RPMI8226 (cell line): ENCODE data around the gene ERN1.

ENCODE experiments used
- DNase-seq: peaks from one replicate; pipeline ENCODE4 v3.0.0-alpha.2; 2015

Gene ERN1

DNA sequence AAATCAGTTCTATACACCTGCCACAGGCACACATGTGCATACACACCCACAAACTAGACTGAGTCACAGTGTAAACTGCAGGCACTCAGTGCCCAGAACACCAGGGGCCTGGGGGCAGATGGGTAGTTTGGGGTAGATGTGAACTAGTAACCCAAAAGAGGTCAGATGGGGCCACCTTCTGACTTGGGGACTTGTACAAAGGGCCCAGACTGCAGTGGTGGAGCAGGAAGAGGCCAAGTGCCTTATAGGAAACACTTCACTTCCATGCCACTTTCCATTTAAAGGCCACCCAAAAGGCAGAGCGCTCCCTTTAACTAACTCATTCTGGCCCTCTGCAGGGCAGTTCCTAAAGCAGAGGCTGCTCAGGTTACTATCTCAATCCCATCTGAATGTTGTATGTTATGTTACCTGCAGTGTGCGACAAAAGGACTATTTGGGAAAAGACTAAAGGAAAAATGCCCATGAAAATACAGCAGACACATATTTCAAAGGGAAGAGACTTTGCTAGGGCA, 27.8 kb upstream of the ERN1 start:
- no peak for DNase-seq

DNA sequence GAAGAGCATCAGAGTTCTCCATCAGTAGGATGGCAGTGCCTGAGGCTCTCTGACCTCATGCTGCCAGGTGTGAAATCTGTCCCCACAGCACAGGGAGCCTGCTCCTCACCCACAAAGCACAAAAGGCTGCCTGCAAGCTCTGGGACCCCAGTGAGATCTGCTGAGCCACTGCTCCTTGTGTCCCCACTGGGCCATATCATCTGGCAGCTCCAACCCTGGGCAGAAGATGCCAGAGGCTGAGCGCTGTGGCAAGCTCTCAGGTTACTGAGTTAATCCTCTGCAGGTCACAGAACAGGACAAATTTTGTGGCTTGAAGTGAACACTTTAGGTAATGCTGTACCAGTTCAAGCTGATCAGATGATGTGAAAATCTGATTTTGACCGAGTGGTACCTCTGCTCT, 26.7 kb upstream of the ERN1 start:
- no peak for DNase-seq

DNA sequence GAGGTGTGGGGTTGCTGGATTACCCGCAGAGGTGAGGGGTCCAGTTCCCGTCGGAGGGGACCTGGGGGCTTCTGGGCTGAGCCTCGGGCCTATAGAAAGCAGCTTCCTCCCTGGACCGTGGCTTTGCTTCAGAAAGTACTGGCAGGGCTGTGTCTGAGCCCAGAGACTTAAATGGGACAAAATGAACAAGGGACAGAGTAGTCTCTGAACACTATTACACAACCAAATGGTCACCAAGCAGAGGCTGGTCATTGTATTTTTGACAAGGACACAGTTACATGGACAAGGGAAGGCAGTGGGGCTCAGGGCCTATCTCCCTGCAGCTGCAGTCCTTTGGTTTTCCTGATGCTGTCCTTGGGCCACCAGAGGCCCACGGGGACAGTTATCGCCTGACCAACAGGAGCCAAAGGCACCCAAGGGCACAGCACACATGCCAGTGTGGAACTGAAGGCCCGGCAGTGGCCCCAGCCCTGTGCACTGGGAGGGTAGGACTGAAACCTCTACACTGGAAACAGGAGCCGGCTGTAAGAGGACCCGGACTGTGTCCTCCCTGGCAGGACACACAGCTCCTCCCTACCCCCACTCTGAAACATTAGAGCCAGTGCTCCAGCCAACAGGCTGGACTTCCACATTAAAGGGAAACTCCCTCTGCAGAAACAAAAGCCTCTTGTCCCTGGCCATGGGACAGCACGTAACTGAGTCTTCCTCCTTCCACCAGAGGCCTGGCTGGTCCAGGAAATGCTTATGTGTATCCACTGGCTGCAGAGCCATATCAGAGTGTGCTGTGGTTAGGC, 26.0 kb upstream of the ERN1 start:
- no peak for DNase-seq

DNA sequence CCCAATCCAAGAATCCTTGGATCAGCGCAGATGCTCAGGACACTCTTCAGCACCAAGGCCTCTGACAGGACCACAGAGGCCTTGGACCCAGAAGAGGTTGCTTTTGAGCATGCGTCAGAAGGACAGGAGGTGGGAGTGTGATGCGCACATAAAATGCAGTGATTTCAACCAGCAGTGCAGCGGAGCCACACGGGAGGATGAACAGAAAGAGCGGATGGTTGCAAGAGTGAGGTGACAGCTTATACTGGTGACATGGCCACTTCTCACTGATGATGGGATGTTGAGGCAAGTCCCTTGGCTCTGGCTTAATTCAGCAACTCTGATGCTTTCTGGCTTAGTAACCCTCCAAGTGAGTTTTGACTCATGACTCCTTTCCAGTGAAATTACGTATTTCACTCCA, 25.2 kb upstream of the ERN1 start:
- no peak for DNase-seq

DNA sequence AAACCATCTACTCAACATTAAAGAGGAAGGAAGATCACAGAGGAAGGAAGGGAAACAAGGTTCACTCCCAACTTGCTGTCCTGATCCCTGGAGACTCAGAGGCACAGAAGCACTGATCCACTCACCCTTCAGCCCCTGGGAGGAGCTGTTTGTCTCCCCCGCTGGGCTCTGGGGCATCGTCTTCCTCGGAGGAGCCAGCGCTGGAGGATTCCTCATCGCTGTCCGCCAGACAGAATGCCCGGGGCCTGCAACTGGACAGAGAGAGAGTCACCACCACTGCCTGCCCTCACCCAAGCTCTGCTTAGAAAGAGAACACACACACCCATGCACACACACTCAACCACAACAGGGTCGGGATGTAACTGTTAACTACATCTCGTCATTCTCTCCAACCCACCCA, 24.8 kb upstream of the ERN1 start:
- no peak for DNase-seq

DNA sequence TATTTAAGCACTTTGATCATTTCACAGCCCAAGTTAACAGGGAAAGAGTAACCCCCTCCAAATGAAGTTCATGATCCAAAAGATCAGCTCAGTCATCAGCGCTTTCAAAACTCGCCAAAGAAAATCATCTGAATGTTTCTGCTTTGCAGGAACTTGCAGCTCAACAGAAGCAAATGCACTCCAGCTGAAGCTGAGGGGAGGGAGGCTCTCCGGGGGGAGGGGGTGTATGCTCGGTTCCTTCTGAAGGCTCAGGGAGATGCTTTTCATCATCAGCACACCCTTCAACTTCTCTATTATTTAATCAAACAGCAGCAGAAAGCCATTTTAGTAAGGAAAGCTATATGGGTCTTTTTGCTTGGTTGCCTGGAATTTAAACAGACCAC, 24.4 kb upstream of the ERN1 start:
- no peak for DNase-seq

DNA sequence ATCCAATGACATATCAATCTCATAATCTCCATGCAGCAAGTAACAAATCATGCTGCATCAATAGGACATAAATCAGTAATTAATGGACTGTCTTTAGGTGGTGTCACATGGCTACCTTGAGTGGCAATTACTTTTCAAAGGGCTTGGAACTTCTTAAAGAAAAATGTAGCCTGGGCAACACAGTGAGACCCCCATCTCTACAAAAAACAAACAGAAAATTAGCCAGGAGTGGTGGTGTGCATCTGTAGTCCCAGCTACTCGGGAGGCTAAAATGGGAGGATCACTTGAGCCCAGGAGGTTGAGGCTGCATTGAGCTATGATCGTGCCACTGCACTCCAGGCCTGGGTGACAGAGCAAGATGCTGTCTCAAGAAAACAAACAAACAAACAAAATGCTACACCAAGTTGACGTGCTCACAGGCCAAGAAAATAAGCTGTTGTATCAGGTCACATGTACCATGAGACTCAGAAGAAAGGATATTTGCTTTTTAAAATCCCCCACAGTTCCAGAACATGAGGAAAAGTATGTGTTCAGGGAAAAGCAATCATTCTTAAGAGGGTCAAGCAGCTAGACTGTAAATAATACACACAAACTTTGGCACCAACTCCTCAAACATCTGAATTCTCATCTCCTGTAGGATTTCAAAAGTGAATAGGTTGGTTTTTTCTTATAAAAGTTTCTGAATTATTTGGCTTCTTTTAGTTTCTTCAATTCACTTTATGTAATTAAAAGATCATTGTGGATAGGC, 23.8 kb upstream of the ERN1 start:
- no peak for DNase-seq

DNA sequence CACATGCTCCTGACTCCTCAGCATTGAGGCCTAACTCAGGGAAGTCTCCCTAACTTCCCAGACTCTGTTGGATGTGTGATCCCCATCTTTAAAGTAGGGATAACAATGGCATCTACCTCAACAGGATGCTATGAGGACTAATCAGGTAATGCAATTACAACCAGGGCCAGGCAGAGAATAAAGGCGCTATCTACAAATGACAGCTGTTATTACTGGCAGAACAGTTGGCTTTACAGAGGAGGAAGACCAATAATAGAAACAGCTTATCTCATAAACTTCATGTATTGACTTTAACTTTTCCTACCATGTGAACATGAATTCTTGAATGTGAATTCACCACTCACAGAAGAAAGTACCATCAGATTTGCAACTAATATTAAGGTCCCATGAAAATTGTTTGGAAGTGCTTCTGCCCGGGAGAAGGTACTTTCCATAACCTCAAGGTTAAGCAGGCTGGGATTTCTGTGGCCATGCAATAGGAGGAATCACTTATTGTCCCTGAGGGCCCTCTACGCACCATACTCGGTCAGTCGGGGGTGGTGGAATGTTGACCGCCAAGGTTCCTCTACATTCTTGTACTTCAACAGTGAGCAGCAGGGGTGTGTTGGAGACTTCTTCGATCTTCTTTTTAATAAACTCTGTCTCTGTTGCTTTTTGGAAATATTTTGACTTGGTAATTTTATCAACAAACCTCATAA, 22.6 kb upstream of the ERN1 start:
- no peak for DNase-seq

DNA sequence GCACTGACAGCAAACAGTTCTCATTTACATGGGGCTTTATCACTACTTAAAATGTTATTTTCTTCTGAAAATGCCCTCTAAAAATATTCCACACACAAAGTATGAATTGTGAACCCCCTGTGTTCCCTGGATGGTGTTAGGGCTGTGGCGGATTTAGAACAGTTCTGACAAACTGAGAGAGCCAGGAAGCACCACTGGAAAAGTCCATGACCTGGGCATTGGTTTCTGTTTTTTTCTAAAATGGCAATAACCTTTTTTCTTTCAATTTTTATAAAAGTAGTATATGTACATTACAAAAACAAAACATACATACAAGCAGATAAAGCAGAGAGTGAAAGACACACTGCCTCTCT, 21.0 kb upstream of the ERN1 start:
- no peak for DNase-seq

DNA sequence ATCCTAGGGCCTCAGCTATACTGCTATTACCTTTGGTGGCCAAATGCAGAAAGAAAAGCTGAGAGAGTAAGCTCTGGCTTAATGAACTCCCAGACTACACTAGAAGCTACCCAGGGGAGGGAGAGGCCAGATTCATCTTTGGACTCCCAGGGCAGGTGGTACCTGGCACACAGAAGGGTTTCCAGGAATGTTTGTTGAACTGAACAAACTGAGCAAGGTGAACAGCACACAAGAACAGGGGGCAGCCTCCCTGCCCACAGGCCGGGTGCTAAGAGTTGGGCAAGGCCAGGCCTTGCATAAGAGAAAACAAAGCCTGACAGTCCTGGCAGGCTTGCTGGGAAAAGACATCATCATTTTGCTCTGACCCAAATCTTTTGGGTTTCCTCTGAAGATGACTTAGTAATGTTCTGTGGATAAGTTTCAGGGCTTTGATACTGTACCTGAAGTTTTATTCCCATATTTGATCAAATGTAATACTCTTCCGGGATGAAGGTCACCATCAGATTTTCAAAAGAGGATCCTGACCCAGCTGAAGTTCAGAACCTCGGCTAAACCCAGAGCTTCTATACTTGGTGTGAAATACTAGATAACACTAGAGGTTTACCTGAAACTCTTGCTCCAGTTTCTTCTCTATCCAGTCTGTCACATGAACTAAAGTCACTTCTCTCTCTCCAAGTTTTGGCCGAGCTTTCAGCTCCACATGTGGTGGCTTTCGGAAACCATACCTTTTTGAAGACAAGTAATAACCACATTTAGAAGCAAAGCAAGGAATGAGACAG, 20.5 kb upstream of the ERN1 start:
- no peak for DNase-seq

DNA sequence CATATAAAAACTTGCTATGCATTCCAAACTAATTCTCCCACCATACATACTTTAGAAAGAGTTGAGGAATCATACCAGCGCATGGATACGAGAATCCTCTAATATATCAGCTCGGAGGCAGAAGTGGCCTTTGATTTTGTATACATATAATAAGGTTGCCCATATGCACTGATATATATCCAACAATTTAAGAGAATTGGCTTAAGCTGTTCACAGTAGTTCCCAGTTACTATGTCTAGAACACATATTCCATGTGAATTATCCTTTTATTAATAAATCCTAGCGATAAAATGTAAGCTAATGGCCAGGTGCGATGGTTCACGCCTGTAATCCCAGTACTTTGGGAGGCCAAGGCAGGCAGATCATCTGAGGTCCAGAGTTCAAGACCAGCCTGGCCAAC, 19.3 kb upstream of the ERN1 start:
- no peak for DNase-seq

DNA sequence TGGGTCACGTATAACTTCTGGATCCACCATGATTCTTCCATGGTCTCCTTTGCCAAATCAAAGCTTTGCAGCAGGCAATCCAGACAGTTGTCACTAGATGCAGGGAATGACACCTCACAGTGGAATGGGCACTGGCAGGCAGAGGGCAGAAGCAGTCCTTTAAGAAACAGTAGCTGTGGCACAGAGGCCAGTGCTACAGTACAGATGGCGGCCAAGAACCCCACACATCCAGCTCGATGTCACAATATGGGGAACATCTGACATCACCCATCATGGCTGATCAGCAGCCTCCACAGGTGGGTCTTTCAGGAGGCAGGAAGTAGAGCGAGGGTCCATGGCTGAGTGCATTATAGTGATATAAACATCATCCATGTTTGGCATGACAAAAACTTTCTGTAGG, 18.8 kb upstream of the ERN1 start:
- peak; percentile 10 for DNase-seq

DNA sequence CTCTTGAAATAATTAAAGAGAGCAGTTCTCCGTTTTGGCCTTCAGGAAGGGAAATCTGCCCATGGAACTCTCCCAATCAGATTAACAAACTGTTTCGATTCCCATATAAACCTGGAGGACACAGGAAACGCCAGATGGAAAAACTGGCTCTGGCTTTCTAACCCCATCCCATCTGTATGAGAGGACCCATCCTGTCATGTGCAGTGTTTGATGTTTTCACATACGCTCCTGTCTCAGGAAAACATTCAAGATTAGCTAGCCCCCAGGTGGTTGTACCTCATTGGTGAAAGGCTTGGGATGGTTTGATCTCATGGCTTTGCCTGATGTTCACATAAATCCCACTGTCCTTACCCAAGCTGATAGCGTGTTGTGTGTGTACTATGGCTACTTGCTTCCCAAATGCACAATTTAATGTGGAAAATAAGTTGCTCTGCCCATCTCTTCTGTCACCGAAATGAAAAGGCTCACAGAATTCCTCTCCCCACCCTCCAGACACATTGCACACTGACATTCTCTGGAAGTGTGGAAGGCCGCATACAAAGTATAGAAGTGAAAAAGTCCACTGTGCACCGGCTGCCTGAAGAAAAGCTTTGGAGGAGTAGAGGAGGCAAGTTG, 18.2 kb upstream of the ERN1 start:
- peak; percentile 13 for DNase-seq

DNA sequence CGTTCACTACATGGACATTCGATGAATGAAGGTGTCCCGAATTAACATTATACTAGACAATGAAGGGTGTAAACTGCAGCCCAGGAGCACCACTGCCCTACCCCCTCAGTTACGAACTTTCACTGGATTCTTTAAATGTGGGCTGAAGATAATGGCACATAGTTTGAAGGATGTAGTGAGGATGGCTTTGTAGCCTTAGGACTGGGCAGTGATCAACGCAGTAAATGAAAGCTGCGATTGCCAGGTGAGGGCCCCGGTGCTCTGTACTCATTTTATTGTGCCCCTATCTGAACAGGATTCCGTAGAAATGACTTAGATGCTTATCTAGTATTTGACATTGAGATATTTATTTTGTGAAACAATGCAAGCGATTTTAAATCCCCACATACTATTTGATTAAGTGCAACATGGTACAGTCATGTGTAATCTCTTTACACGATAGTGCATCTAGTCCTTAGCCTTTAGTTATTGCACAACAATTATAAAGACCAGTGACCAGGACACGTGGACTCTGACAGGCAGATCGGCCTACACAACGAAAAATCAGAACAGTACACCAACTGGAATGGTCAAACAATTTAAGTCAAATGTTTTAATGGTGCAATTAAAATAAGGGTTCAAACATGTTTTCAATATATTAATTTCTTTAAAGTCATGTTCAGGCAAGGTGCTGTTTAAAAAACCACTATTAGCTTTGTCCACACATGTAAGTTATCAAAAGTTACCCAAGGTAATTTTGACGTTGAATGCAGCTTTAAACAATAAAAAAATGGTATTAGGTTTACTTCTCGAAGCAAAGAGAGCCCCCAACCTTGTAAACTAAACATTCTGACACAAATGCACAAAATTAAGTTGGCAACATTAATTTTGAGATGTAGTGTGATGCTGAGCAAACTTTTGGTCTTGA, 17.4 kb upstream of the ERN1 start:
- peak; percentile 11 for DNase-seq

DNA sequence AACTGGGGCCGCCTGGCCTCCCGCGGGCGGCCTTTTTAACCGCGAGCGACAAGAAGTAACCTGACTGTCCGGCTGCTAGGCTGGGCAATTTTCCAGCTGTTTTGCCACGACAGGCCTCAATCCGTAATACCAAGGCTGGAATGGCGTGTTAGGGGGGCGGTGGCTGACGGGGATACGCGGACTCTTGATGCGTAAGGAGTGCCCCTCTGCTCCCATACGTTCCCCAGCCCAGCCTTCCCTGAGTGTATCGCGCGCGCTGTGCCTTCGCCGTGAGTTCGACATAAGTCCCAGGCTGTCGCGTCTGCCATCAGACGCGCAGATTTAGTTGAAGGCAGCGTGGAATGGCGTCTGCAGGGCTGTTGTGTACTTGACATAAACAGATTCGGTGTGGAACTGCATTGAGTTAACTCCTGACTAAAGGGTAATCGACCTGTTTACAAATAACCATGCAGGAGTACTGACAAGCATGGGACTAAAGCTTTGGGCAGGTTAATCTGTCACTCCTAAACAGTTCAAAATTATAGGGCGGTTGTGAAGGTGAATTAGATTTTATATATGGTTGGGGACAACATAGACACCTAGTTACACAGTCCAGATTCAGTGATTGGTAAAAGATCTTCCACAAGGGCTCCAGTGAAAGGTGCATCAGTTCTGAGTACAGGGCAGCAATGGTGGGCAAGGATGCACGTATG, 16.6 kb upstream of the ERN1 start:
- peak; percentile 58 for DNase-seq

DNA sequence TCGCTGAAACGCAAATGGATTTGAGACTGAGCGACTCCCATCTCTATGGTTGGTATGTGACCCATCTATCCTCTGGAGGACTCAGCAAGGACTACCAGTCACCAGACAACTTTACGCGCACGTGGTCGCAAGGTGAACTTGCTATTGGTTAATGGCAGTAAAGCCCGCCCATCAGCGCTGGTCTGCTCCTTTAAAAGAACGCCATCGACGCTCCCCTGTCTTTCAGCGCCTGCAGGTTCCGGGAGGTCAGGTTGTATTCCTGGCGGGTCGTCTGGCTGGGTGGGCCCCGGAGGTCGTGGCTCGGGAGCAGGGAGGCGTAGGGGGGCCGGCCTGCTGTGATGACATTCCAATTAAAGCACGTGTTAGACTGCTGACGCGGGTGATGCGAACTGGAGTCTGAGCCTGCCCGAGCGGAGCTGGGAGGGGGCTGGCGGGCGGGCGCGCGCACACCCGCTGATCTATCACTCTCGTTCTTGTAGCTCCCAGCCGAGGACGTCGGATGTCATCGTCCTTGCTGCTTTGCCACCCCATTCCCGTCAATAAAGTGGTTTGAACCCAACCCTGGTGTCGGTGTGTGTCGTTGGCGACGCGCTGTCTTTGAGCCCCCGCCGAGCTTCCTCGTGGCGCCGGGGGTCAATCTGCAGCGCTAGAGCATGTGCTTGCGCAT, 15.9 kb upstream of the ERN1 start:
- peak; percentile 99 for DNase-seq

DNA sequence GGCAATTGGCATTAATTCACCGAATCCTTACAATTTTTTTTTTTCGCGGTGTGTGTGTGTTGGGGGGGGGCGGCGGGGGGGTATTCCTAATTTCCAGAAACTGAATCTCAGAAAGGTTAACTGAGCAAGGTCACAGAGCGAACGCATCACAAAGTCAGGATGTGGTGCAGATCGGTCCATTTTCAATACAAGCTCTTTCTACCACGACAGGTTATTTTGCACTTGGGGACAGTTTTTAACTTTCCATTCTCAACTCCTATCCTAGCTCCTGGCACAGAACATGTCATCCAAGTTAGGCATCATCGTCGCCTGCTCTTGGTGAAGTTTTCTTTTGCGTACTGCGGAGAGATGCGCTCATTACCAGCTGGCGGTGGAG, 15.4 kb upstream of the ERN1 start:
- no peak for DNase-seq

DNA sequence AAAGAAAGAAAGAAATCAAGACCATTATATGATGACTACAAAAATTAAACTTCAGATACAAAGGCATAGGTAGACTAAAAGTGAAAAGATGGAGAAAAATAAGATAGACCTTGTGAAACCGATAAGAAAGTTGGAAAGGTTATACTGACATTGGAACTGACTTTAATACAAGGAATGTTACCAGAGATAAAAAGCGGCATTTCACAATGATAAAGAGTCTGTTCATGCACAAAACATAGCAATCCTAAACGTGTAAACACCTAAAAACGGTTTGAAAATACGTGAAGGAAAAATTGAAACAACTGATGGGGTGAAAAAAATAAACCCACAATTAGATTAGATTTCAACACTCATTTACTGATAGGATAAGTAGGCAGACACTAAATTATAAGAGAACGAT, 9.6 kb upstream of the ERN1 start:
- no peak for DNase-seq

DNA sequence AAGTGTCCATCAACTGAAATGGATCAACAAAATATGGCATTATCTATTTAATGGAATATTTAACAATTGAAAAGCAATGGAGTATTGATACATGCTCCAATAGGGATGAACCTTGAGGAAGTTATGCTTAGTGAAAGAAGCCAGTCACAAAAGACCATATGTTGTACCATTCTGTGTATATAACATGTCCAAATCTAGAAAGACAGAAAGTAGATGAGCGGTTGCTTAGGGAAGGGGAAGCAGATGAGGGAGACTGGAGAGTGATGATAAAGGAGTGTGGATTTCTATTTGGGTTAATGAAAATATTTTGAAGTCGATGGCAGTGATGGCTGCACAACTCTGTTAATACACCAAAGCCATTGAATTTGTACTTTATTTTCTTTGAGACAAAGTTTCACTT, 8.5 kb upstream of the ERN1 start:
- DNase-seq: no peak

DNA sequence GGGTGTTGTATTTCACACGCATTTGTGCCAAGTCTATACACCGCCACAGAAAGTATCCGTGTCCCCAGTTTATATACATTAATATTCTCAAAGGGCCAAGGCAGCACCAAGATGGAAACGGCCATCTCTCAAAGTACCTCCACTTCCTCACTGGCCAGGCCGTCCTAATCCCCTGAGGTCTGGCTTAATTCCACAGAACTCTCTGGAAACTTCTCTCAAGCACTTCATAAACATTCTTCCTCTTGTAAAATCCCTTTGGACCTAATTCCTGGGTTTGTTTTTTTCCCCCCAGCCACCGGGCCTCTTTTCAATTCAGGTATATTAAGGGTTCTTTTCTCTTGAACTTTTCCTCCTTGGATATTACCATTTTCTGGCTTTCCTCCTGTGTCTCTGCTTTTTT, 5.1 kb upstream of the ERN1 start:
- no peak for DNase-seq
